NCI-H774 (cell line): ENCODE data around the gene COLEC12.

Experiments
- DNase-seq: peaks from one replicate; lab custom pipeline; 2025; lab: John Stamatoyannopoulos, UW

COLEC12 gene

GRCh38 chr18:446941-447560 lies 53.5 kb downstream of the COLEC12 start:
- DNase-seq, result no peak

DNA sequence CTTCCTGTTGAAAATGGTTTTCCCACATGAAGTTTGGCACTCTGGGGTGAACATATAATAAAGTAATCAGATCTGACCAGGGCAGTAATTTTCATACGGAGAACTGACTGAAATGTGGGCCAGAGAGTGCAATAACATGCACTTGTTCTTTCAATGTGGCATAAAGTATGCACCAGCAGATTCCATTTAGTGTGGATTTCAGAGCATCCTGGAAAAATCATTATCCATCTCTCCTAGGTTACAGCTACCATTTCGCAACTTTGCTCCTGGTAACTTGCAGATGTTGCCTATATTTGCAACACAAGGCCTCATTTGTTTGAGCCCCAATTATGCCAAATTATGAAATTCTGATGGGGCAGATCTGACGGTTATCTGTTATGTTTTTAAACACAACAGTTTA lies 55.4 kb downstream of the COLEC12 start:
- DNase-seq, result no peak

GRCh38 chr18:438571-438970 lies 61.9 kb downstream of the COLEC12 start:
- no peak for DNase-seq

DNA sequence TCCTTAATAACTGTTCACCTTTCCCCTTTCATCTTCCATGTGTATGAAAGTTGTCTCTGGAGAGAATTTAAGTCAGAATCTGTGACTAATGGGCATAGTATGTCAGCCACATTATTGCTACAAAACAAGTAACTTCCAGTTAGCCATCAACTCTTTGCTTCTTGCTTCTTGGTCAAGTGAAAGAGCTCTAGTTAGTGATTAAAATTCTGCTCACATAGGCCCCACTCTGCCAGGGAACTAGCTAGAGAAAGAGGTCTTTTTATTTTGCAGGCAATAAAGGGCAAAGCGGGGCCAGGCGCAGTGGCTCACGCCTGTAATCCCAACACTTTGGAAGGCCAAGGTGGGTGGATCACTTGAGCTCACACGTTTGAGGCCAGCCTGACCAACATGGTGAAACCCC lies 64.6 kb downstream of the COLEC12 start:
- no peak for DNase-seq

GRCh38 chr18:434410-434809 lies 66.1 kb downstream of the COLEC12 start:
- no peak for DNase-seq

GRCh38 chr18:433960-434359 lies 66.5 kb downstream of the COLEC12 start:
- DNase-seq, result no peak

DNA sequence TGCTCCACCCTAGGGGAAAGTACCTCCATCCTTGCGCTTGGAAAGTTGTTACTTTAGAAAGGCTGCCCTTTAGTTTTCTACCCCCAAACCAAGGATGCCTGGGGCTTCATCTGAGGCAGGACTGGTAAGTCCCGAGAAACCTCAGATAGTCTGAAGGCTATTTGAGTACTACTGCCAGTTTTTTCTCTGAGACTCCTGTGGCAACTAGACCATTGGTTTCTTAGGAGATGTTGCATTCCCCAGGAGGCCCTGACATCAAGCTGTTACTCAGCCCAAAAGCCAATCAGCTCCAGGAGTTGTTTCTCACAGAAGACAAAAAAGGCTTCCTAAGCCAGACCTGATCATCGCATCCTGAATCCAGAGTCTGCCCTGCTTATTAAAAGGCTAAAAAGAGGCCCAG lies 67.2 kb downstream of the COLEC12 start:
- no peak for DNase-seq

GRCh38 chr18:432791-433190 lies 67.7 kb downstream of the COLEC12 start:
- DNase-seq, result no peak

- no peak for DNase-seq
These were observed 71.5 kb downstream of the COLEC12 start for GRCh38 chr18:429030-429429.

GRCh38 chr18:427005-427404 lies 73.5 kb downstream of the COLEC12 start:
- no peak for DNase-seq

- no peak for DNase-seq
These were observed 75.3 kb downstream of the COLEC12 start for GRCh38 chr18:425106-425745.

GRCh38 chr18:424668-425067 lies 75.8 kb downstream of the COLEC12 start:
- no peak for DNase-seq

- DNase-seq, result no peak
These were observed 76.3 kb downstream of the COLEC12 start for GRCh38 chr18:424071-424661.

GRCh38 chr18:422966-423365 lies 77.5 kb downstream of the COLEC12 start:
- no peak for DNase-seq

DNA sequence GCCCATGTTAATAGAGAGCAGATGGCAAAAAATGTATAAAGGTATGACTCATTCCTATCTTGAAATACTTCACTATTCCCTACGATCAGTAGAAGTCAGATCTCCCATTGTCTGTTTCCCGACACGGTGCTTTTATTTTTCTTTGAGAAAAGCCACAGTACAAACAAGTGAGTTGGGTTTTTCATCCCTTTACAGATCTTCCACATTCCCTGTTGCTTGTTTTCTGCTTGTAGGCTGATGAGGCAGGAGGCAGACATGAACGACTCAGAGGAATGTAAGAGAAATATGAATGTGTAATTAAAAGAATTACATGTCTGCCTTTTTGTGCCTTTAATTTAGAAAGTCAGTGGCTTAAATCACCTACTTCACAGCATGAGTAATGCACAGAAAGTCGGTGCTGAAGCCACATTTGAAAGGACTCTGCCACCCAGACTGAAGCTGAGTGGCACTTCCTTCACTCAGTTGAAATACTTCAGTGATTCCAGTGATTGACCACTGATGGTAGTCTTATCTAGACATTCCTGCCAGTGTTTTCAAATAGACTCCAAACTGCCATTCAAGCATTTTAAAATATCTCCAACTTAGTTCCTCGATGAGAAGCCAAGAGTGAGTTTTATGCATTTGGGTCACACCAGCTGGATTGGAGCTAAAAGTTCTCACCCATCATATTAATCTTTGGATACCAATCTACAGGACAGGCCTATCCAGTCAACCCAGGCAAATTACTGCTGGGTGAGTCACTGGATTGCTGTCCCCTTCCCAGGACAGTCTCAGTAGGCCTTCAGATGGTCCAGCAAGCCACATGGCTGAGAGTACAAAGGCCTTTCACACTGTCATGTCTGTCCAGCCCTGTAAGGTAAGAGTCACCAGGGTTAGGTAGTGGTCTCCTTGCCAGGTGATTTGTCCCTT lies 79.0 kb downstream of the COLEC12 start:
- no peak for DNase-seq

DNA sequence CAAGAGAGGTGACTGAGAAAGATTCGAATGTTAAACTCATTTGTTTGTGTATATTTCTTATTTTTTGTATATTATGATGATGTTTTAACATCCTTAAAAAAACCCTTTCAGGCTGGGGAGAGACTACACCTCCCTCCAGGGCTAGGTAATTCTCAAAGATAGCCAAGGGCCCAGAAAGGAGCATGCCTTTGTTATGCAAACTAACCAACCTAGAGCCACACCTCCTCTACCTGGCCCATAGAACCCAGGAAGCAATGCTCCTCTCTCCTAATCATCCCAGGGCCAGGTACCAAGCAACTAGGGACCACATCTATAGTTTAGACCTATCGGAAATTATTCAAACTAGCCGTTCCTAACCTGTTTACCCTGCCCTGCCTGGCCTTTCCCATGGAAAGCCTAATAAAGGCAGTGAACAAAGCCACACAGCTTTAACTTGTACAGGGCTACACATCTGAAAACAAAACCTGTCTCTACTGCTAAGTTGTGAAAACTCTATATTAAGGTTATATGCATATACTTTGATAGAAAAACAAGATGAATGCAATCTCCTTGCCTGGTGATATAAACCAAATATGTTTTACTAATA lies 79.7 kb downstream of the COLEC12 start:
- DNase-seq, result no peak

DNA sequence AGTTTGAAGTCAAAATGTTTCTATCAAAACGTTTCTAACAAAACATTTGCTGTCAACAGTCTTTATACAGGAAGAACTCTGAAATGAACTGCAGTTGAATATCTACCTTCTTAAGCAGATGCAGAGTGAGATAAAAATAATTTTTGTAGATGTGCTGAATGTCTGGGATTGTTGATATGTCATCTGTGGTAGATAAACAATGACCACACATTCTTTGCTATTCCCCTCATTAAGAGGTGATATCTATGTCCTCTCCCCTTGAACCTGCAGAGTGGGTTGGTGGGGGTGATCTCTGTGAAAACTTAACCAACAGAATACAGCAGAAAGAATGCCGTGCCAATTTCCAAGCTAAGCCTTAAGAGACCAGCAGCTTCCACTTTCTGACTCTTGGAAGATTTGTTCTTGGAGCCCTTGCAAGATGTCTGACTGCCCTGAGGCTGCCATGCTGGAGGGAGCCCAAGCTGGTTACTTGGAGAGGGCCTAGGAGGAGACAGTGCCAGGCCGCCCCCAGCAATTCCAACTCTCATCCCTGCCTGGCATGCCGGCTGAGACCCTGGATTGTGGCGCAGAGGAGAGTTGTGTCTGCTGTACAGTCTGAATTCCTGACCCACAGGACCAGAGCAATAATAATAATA lies 80.8 kb downstream of the COLEC12 start:
- DNase-seq, result no peak

- DNase-seq, result no peak
These were observed 83.0 kb downstream of the COLEC12 start for GRCh38 chr18:417495-417894.

DNA sequence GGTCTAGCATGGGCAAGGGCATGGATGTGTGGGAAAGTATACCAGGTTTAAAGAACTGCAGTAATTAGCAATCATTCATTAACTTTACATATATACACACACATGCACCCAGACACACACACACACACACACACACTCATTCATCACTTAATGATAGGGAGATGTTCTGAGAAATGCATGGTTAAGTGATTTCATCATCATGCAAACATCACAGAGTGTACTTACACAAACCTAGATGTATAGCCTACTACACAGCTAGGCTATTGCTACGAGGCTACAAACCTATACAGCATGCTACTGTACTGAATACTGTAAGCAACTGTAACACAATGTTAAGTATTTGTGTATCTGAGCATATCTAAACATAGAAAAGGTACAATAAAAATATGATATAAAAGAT lies 83.6 kb downstream of the COLEC12 start:
- no peak for DNase-seq

- DNase-seq, result no peak
These were observed 84.6 kb downstream of the COLEC12 start for GRCh38 chr18:415617-416612.

GRCh38 chr18:415047-415446 lies 85.5 kb downstream of the COLEC12 start:
- no peak for DNase-seq
